HCT116 (cell line): ENCODE measurements around the gene PAQR8. TPM values are rescaled to one million over a fixed set of nuclear protein-coding genes. Genes with fewer than 3 reads are reported as not detected.
"Not testable (repeated sequence)": the region's sequence is repeated elsewhere in the genome, so short reads cannot be mapped to it uniquely, and the experiment has no call there.

Source experiments
- ATAC-seq: fragments of 200-7000 bp; cut with Tn5 transposase; 2 replicates; pipeline ENCODE4 v1.9.1; 2020; ENCODE audit warnings: mild to moderate bottlenecking, moderate library complexity
- BruUV-seq: library from RNA; stranded (reverse); fragments of 400-500 nt; replicated peaks from 2 replicates; lab custom pipeline; 2021; lab: Mats Ljungman, UMichigan
- CTCF ChIA-PET: fragments of 300-600 bp; sonication (Branson Sonifier 250); formaldehyde crosslinking; loops from one replicate; lab custom pipeline; 2021; ENCODE audit warnings: antibody characterized with exemption; lab: Charles Lee
- POLR2A ChIA-PET: fragments of 300-600, 350-600 bp; sonication (Branson Sonifier 250); formaldehyde crosslinking; loops from one replicate; lab custom pipeline; 2021; ENCODE audit warnings: antibody characterized with exemption; lab: Charles Lee
- RAD21 ChIA-PET, 2 experiments: fragments of 300-600 bp; sonication (Branson Sonifier 250); formaldehyde crosslinking; loops; one replicate each; lab custom pipeline; 2023; ENCODE audit warnings: low total read pairs in 2 of 2; ENCODE audit not compliant: uncharacterized antibody in 2 of 2, unreplicated experiment in 2 of 2, low non-redundant PET in 1 of 2; lab: Charles Lee
- DNase-seq: peaks from one replicate; pipeline ENCODE4 v3.0.0-alpha.2; 2010; ENCODE audit warnings: low read depth, low spot score
- H2AFZ ChIP-seq: fragments of 200-600 bp; shearing (Covaris generic), sonication (generic); 2 replicates; pipeline ENCODE4 v1.6.1; 2017; ENCODE audit warnings: low read depth, mixed run types, mixed read lengths, antibody characterized with exemption, low read length; ENCODE audit not compliant: poor library complexity, severe bottlenecking
- H3K27ac ChIP-seq: 2 replicates; pipeline ENCODE4 v1.5.1; 2012; ENCODE audit warnings: low read depth, low read length
- H3K27me3 ChIP-seq: fragments of 200-600 bp; sonication (generic); 2 replicates; pipeline ENCODE4 v1.6.1; 2016; ENCODE audit warnings: mixed run types, low read length, mixed read lengths; ENCODE audit not compliant: insufficient read depth
- H3K36me3 ChIP-seq, 2 experiments: fragments of 200-500 bp in 1 of 2; fragments of 200-600 bp in 1 of 2; sonication (Bioruptor generic) in 1 of 2; sonication (generic) in 1 of 2; 2 replicates each; pipeline versions ENCODE4 v1.5.1 to v1.6.1; 2014 to 2016; ENCODE audit warnings: low read length in 2 of 2, inconsistent platforms in 1 of 2, mixed read lengths in 1 of 2, mixed run types in 1 of 2; ENCODE audit not compliant: insufficient read depth in 2 of 2, control insufficient read depth in 1 of 2
- H3K4me1 ChIP-seq, 2 experiments: fragments of 200-600 bp in 1 of 2; sonication (generic) in 1 of 2; 2 replicates each; pipeline versions ENCODE4 v1.5.1 to v1.6.1; 2012 to 2017; ENCODE audit warnings: low read length in 2 of 2, inconsistent platforms in 1 of 2, mild to moderate bottlenecking in 1 of 2, mixed read lengths in 1 of 2, mixed run types in 1 of 2, moderate library complexity in 1 of 2; ENCODE audit not compliant: insufficient read depth in 2 of 2, control insufficient read depth in 1 of 2
- H3K4me2 ChIP-seq: fragments of 200-600 bp; sonication (generic); 2 replicates; pipeline ENCODE4 v1.6.1; 2017; ENCODE audit warnings: mixed run types, low read length, mixed read lengths
- H3K4me3 ChIP-seq, 2 experiments: fragments of 200-600 bp in 1 of 2; sonication (generic) in 1 of 2; replicated peaks in 1 of 2; 2 replicates each; pipeline ENCODE4 v1.5.1; 2011 to 2016; ENCODE audit warnings: low read length in 2 of 2, control low read depth in 1 of 2, low read depth in 1 of 2, mild to moderate bottlenecking in 1 of 2, mixed read lengths in 1 of 2, mixed run types in 1 of 2
- H3K79me2 ChIP-seq: fragments of 200-600 bp; sonication (generic); 2 replicates; pipeline ENCODE4 v1.6.1; 2017; ENCODE audit warnings: mild to moderate bottlenecking, mixed run types, low read length, moderate library complexity, mixed read lengths; ENCODE audit not compliant: insufficient read depth
- H3K9ac ChIP-seq: fragments of 200-600 bp; sonication (generic); 2 replicates; pipeline ENCODE4 v1.6.1; 2016; ENCODE audit warnings: low read length, mixed read lengths
- H3K9me2 ChIP-seq: fragments of 200-600 bp; sonication (generic), shearing (Covaris generic); 2 replicates; pipeline ENCODE4 v1.6.1; 2017; ENCODE audit warnings: mixed run types, mild to moderate bottlenecking, moderate library complexity; ENCODE audit not compliant: insufficient read depth
- H3K9me3 ChIP-seq, 2 experiments: fragments of 200-500 bp in 1 of 2; fragments of 200-600 bp in 1 of 2; sonication (Bioruptor generic) in 1 of 2; sonication (generic) in 1 of 2; 2 replicates each; pipeline ENCODE4 v1.6.1; 2014 to 2017; ENCODE audit warnings: low read length in 2 of 2, mixed read lengths in 2 of 2, inconsistent platforms in 1 of 2, low read depth in 1 of 2, mild to moderate bottlenecking in 1 of 2, mixed run types in 1 of 2, moderate library complexity in 1 of 2; ENCODE audit not compliant: control insufficient read depth in 1 of 2, insufficient read depth in 1 of 2
- H4K20me1 ChIP-seq: fragments of 200-600 bp; sonication (generic), shearing (Covaris generic); 2 replicates; pipeline ENCODE4 v1.6.1; 2017; ENCODE audit warnings: mixed run types, mild to moderate bottlenecking, moderate library complexity; ENCODE audit not compliant: insufficient read depth
- EZH2 ChIP-seq: fragments of 200-600 bp; sonication (generic); IDR thresholded peaks from 2 replicates; pipeline ENCODE4 v1.6.1; 2017; ENCODE audit warnings: antibody characterized with exemption, mixed run types
- JUND ChIP-seq: IDR thresholded peaks from 2 replicates; pipeline ENCODE4 v1.6.1; 2012
- POLR2AphosphoS5 ChIP-seq: IDR thresholded peaks from 2 replicates; pipeline ENCODE4 v1.6.1; 2011; ENCODE audit warnings: mild to moderate bottlenecking, low read depth, low read length, moderate library complexity
- RAD21 ChIP-seq: IDR thresholded peaks from 2 replicates; pipeline ENCODE4 v1.6.1; 2012; ENCODE audit warnings: low read depth, mild to moderate bottlenecking
- SP1 ChIP-seq: IDR thresholded peaks from 2 replicates; pipeline ENCODE4 v1.6.1; 2012; ENCODE audit warnings: low read depth
- SRF ChIP-seq: IDR thresholded peaks from 2 replicates; pipeline ENCODE4 v1.6.1; 2012; ENCODE audit warnings: low read depth
- ZNF274 ChIP-seq: fragments of 200-500 bp; sonication (Bioruptor generic); IDR thresholded peaks from 2 replicates; pipeline ENCODE4 v1.6.1; 2014; ENCODE audit warnings: mild to moderate bottlenecking, low read depth, low read length, inconsistent platforms
- intact Hi-C: fragments of 100-400 bp; cut with micrococcal nuclease; formaldehyde crosslinking; loops from 2 replicates; pipeline ENCODE4 v1.10.0; 2022
- total RNA-seq: library from RNA; stranded (reverse); gene quantifications from one replicate; pipeline ENCODE4 v1.2.1, GENCODE V29; 2021; ENCODE audit not compliant: unreplicated experiment
- TF ChIP-seq, protein P1 (sequence below), 3 experiments: fragments of 200-600 bp in 1 of 3; sonication (generic) in 1 of 3; IDR thresholded peaks in 2 of 3; conservative IDR thresholded peaks in 1 of 3; 2 replicates each; pipeline ENCODE4 v1.5.1; 2012 to 2017; ENCODE audit warnings: low read depth in 2 of 3, low read length in 2 of 3, antibody characterized with exemption in 1 of 3, borderline replicate concordance in 1 of 3, control low read depth in 1 of 3, mild to moderate bottlenecking in 1 of 3, mixed read lengths in 1 of 3, mixed run types in 1 of 3, moderate library complexity in 1 of 3; ENCODE audit not compliant: insufficient read depth in 1 of 3
- TF ChIP-seq, protein P2 (sequence below): IDR thresholded peaks from 2 replicates; pipeline ENCODE4 v1.6.1; 2011; ENCODE audit warnings: mild to moderate bottlenecking, low read length, moderate library complexity; ENCODE audit not compliant: insufficient replicate concordance; ENCODE audit errors: extremely low read depth

Gene PAQR8
- total RNA-seq, 1 experiment from 2014 or later = 5.9 TPM

DNA sequence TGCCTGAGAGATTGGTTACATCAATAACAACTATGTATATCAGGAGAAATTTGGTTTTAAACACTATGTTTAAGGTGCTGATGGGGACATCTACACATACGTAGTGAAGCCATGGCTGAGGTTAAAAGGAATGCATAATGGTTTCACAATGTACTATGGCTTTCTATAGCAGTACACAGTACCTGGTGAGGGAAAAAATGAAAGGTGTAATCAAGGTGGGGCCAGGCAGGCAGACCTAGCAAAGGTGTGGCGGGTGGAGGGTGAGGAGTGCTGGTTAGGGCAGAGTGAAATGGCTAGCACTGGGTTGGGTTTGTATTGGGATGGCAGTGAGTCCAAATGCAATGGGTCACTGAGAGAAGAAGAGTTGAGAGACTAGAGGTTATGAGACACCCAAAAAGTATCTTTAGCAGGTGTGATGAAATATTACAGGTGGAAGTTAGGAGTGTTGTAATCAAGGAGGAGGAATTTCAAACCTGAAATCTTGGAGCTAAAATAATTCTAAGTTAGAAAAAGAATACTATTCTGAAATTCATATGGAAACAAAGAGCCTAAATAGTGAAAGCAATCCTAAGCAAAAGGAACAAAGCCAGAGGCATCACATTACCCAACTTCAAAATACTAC lies 22.3 kb downstream of the PAQR8 start (continued):
- no peak for TF ChIP-seq RAD21
- TF ChIP-seq, protein P1, sequence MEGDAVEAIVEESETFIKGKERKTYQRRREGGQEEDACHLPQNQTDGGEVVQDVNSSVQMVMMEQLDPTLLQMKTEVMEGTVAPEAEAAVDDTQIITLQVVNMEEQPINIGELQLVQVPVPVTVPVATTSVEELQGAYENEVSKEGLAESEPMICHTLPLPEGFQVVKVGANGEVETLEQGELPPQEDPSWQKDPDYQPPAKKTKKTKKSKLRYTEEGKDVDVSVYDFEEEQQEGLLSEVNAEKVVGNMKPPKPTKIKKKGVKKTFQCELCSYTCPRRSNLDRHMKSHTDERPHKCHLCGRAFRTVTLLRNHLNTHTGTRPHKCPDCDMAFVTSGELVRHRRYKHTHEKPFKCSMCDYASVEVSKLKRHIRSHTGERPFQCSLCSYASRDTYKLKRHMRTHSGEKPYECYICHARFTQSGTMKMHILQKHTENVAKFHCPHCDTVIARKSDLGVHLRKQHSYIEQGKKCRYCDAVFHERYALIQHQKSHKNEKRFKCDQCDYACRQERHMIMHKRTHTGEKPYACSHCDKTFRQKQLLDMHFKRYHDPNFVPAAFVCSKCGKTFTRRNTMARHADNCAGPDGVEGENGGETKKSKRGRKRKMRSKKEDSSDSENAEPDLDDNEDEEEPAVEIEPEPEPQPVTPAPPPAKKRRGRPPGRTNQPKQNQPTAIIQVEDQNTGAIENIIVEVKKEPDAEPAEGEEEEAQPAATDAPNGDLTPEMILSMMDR (IDR thresholded peaks at IDR 0.05 in 2 of 3, conservative IDR thresholded peaks at IDR 0.05 in 1 of 3; ENCODE audit: borderline replicate concordance in 1 of 3, insufficient read depth in 1 of 3, low read depth in 2 of 3, low read length in 2 of 3) = no peak

DNA sequence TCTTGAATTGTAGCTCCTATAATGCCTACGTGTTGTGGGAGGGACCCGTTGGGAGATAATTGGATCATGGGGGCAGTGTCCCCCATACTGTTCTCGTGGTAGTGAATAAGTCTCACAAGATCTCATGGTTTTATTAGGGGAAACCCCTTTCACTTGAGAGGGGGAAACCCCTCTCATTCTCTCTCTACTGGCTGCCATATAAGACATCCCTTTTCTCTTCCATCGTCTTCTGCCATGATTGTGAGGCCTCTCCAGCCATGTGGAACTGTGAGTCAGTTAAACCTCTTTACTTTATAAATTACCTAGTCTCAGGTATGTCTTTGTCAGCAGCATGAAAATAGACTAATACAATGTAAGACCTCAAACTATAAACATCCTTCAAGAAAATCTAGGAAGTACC lies 23.1 kb downstream of the PAQR8 start:
- Histone ChIP-seq H4K20me1 (no peaks in the 10 kb centered on the region), H3K9ac (no peak overlapping the region), H3K4me3 (no peak overlapping the region), H3K27me3 (no peaks in the 10 kb centered on the region), H2AFZ (no peak overlapping the region), H3K9me2 (no peaks in the 10 kb centered on the region), H3K9me3 (peaks cover 0 to 9% of the 10 kb centered on the region in 2 experiments; a peak in 1 of 4 replicates), H3K27ac (no peak overlapping the region), H3K79me2 (no peaks in the 10 kb centered on the region), H3K4me1 (peaks cover 13 to 14% of the 10 kb centered on the region in 2 experiments), H3K36me3 (no peaks in the 10 kb centered on the region), H3K4me2 (no peak overlapping the region)
- RAD21 ChIA-PET = no interaction called here
- CTCF ChIA-PET = no interaction called here
- no peak for DNase-seq
- POLR2A ChIA-PET = no interaction called here
- intact Hi-C loops = no loop called here
- TF ChIP-seq ZNF274 = no peak
- TF ChIP-seq, protein P2, sequence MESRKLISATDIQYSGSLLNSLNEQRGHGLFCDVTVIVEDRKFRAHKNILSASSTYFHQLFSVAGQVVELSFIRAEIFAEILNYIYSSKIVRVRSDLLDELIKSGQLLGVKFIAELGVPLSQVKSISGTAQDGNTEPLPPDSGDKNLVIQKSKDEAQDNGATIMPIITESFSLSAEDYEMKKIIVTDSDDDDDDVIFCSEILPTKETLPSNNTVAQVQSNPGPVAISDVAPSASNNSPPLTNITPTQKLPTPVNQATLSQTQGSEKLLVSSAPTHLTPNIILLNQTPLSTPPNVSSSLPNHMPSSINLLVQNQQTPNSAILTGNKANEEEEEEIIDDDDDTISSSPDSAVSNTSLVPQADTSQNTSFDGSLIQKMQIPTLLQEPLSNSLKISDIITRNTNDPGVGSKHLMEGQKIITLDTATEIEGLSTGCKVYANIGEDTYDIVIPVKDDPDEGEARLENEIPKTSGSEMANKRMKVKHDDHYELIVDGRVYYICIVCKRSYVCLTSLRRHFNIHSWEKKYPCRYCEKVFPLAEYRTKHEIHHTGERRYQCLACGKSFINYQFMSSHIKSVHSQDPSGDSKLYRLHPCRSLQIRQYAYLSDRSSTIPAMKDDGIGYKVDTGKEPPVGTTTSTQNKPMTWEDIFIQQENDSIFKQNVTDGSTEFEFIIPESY = no peak
- no peak for TF ChIP-seq EZH2
- TF ChIP-seq POLR2AphosphoS5 = no peak
- no peak for TF ChIP-seq SP1
- no peak for TF ChIP-seq SRF
- no peak for TF ChIP-seq JUND
- ATAC-seq = no peak
- BruUV-seq = no TSS peak

DNA sequence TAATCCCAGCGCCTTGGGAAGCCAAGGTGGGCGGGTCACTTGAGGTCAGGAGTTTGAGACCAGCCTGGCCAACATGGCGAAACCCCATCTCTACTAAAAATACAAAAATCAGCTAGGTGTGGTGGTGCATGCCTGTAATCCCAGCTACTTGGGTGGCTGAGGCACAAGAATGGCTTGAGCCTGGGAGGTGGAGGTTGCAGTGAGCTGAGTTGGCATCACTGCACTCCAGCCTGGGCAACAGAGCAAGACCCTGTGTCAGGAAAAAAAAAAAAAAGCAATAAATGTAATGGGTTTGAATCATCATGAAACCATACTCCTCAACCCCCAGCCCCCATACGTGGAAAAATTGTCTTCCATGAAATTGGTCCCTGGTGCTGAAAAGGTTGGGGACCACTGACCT lies 26.2 kb downstream of the PAQR8 start:
- DNase-seq, H3K9me3 ChIP-seq, BruUV-seq, H3K4me3 ChIP-seq, POLR2A ChIA-PET, RAD21 ChIA-PET, ATAC-seq, H3K9ac ChIP-seq, H4K20me1 ChIP-seq, H3K79me2 ChIP-seq, H3K4me2 ChIP-seq, H3K9me2 ChIP-seq, H3K36me3 ChIP-seq, H2AFZ ChIP-seq, intact Hi-C loops, H3K27ac ChIP-seq, CTCF ChIA-PET, H3K27me3 ChIP-seq: not testable (repeated sequence)
- peaks cover 25 to 36% of the 10 kb centered on the region in 2 experiments for H3K4me1 ChIP-seq
